Measurements from ENCODE around the gene LYRM1.
A peak's percentile ranks its signal among the peaks of the same experiment; 100 is the strongest.

LYRM1 gene

DNA sequence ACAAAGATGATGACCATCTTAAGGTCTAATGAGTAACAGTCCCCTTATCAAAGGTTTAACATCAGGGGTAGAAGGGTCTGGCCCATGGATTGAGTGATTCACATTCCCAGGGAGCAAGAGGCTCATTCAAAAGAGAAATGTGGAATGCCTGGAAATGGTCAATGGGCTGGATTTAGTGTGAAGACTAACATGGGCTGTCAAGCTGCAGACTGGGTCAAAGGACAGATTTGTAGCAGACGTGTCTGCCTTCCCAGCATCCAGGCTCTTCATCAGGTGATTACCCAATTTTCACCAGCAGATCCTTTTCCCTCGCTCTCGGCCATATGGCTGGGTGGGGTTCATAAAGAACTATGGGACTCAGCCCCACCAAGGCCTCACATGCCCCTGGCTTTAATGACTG is 27.2 kb upstream of the LYRM1 start:
- peaks cover 21 to 50% of the 10 kb centered on the region in 2 donors for H3K4me1 ChIP-seq (ENCODE audit: control insufficient read depth in 1 of 2, insufficient read depth in 2 of 2, low read length in 2 of 2)

DNA sequence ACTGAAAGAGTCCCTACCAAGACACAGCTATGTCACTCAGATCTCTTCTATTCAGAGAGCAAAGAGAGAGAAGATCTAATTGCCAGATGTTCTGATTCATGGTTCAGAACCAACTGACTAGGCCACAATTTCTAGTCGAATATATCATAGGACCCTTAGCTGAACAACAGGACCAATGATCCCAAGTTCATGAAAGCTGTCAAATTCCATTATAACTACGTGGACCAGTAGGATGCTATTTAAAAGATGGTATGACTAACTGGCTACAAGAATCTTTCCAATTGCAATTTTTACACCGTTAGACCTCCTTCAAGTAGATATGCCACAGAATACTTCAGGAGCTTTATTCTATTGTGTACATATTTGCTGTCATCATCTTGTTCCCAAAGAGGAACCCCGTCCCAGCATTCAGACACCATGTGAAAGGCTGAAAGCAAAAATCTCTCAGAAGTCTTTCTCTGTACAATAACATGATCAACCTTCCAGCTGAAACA is 26.4 kb upstream of the LYRM1 start:
- no peaks in the 10 kb centered on the region for H3K27me3 ChIP-seq (ENCODE audit: low read depth, low read length)
- H3K4me1 ChIP-seq (ENCODE audit: control insufficient read depth in 1 of 2, insufficient read depth in 2 of 2, low read length in 2 of 2): peaks cover 14 to 48% of the 10 kb centered on the region in 2 donors
- no peaks in the 10 kb centered on the region for H3K9me3 ChIP-seq (ENCODE audit: control insufficient read depth in 1 of 2, low read length in 2 of 2)
- H3K36me3 ChIP-seq (ENCODE audit: control insufficient read depth in 1 of 2, insufficient read depth in 2 of 2, low read length in 2 of 2): no peaks in the 10 kb centered on the region
- H3K4me3 ChIP-seq (ENCODE audit: low read depth in 1 of 2, low read length in 2 of 2): no peak overlapping the region
- no peak overlapping the region for H3K27ac ChIP-seq (ENCODE audit: low read length)

More for the DNA sequence above, 27.2 kb upstream of the LYRM1 start:
- Histone ChIP-seq H3K36me3 (ENCODE audit: control insufficient read depth in 1 of 2, insufficient read depth in 2 of 2, low read length in 2 of 2) (no peaks in the 10 kb centered on the region), H3K27me3 (ENCODE audit: low read depth, low read length) (no peaks in the 10 kb centered on the region), H3K27ac (ENCODE audit: low read length) (no peak overlapping the region), H3K9me3 (ENCODE audit: control insufficient read depth in 1 of 2, low read length in 2 of 2) (no peaks in the 10 kb centered on the region), H3K4me3 (ENCODE audit: low read depth in 1 of 2, low read length in 2 of 2) (no peak overlapping the region)

DNA sequence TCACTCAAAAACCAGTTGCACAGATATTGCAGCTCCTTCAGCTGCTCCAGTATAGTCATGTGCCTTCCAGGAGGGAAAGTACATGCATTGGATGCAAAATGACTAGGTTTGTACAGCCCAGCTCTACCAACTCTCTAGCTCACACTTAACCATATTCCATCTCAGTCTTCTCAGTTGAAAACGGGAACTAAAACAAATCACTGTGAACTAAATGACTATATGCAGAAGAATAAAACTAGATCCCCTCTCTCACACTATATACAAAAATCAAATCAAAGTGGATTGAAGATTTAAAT is 25.3 kb upstream of the LYRM1 start:
- no peak overlapping the region for H3K27ac ChIP-seq (ENCODE audit: low read length)
- H3K27me3 ChIP-seq (ENCODE audit: low read depth, low read length): no peaks in the 10 kb centered on the region
- no peak overlapping the region for H3K4me3 ChIP-seq (ENCODE audit: low read depth in 1 of 2, low read length in 2 of 2)
- H3K36me3 ChIP-seq (ENCODE audit: control insufficient read depth in 1 of 2, insufficient read depth in 2 of 2, low read length in 2 of 2): no peaks in the 10 kb centered on the region
- no peaks in the 10 kb centered on the region for H3K9me3 ChIP-seq (ENCODE audit: control insufficient read depth in 1 of 2, low read length in 2 of 2)
- H3K4me1 ChIP-seq (ENCODE audit: control insufficient read depth in 1 of 2, insufficient read depth in 2 of 2, low read length in 2 of 2): peaks cover 9 to 49% of the 10 kb centered on the region in 2 donors

DNA sequence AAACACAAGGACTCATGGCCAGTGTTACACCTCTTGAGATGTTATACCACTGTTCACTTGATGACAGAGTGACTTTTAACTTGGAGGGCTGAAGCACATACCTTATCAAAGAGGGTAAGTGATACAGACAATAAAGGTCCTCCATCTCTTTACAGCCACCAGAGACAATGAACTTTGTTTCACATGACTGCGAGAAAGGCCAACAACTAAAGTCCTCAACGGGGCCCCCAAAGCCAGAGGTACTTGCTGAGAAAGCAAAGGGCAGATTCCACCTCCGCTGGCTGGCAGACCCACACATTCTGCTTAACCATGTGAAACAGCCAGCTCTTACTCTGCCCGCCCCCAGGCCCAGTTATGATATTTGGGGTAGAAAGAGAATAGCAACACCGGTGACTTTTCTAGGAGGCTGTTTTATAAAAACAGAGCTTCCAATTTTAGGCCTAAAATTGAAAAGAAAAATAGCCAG is 21.9 kb upstream of the LYRM1 start:
- H3K27ac ChIP-seq (ENCODE audit: low read length): no peak overlapping the region
- no peak overlapping the region for H3K4me3 ChIP-seq (ENCODE audit: low read depth in 1 of 2, low read length in 2 of 2)
- H3K4me1 ChIP-seq (ENCODE audit: control insufficient read depth in 1 of 2, insufficient read depth in 2 of 2, low read length in 2 of 2): peaks cover 4 to 36% of the 10 kb centered on the region in 2 donors

DNA sequence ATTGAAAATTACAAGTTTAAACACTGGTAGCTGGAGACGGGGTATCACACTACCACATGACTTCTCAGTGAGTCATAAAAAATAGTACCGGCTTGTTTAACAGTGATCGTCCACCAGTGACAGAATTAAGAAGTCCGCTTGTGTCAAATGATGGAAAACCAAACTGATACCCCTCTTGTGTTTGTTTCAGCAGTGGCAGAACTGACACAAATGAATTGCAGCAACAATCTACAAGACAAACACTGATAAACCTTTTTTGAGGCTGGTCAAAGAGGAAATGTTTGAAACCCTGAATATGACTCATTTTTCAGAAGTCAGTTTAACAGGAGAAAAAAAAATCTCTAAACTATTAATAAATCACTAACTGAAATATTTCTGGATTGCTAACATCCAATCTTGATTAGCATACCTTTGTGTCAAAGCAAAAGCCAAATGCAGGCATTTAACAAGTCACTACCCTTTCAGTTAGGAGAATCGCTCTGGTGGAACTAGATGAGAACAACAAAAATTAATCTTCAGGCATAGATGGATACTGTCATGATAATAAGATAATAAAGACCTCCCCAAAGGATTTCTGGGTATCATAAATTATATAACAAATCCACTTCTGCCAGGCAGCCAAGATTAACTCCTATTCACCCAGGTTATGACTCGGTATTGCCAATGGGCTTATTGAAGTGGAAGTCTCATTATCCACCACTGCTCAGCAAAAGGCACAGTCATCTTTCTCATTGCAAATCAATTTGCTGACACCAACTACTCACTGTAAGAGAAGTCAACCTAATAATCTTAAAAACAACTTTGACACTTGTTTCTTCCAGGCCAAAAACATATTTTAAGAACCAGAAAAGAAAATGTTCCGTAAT is 21.2 kb upstream of the LYRM1 start:
- Histone ChIP-seq H3K27ac (ENCODE audit: low read length) (peak overlapping the region; percentile 25), H3K27me3 (ENCODE audit: low read depth, low read length) (no peaks in the 10 kb centered on the region), H3K9me3 (ENCODE audit: control insufficient read depth in 1 of 2, low read length in 2 of 2) (no peaks in the 10 kb centered on the region), H3K36me3 (ENCODE audit: control insufficient read depth in 1 of 2, insufficient read depth in 2 of 2, low read length in 2 of 2) (no peaks in the 10 kb centered on the region), H3K4me3 (ENCODE audit: low read depth in 1 of 2, low read length in 2 of 2) (no peak overlapping the region), H3K4me1 (ENCODE audit: control insufficient read depth in 1 of 2, insufficient read depth in 2 of 2, low read length in 2 of 2) (peaks cover 4 to 43% of the 10 kb centered on the region in 2 donors)

More for the DNA sequence above, 21.9 kb upstream of the LYRM1 start:
- no peaks in the 10 kb centered on the region for H3K27me3 ChIP-seq (ENCODE audit: low read depth, low read length)
- no peaks in the 10 kb centered on the region for H3K9me3 ChIP-seq (ENCODE audit: control insufficient read depth in 1 of 2, low read length in 2 of 2)
- H3K36me3 ChIP-seq (ENCODE audit: control insufficient read depth in 1 of 2, insufficient read depth in 2 of 2, low read length in 2 of 2): no peaks in the 10 kb centered on the region

DNA sequence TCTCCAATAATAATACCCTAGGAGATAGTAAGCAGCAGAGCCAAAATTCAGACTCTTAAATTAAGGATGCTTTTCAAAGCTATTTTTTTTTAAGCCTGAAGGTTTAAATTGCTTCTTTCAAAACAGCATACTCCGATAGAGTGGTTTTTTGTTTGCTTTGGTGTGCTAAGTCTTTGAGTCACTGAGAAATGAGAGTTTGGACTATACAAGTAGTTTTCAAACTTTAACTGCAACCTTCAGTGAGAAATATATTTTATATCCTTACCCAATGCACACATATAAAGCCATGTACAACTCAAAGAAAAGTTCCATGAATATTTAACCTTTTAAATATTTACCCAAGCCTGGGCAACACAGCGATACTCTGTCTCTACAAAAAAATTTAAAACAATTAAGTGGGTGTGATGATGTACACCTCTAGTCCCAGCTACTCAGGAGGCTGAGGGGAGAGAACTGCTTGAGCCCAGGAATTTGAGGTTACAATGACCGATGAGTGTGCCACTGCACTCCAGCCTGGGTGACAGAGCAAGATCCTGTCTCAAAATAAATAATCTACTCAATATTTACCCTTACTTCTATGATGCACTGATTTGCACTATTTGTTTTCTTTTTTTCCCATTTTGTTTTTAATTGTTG is 19.6 kb upstream of the LYRM1 start:
- H3K27me3 ChIP-seq (ENCODE audit: low read depth, low read length): no peaks in the 10 kb centered on the region
- no peak overlapping the region for H3K27ac ChIP-seq (ENCODE audit: low read length)
- H3K4me1 ChIP-seq (ENCODE audit: control insufficient read depth in 1 of 2, insufficient read depth in 2 of 2, low read length in 2 of 2): peaks cover 4 to 36% of the 10 kb centered on the region in 2 donors
- no peaks in the 10 kb centered on the region for H3K36me3 ChIP-seq (ENCODE audit: control insufficient read depth in 1 of 2, insufficient read depth in 2 of 2, low read length in 2 of 2)
- H3K9me3 ChIP-seq (ENCODE audit: control insufficient read depth in 1 of 2, low read length in 2 of 2): no peaks in the 10 kb centered on the region
- H3K4me3 ChIP-seq (ENCODE audit: low read depth in 1 of 2, low read length in 2 of 2): no peak overlapping the region

DNA sequence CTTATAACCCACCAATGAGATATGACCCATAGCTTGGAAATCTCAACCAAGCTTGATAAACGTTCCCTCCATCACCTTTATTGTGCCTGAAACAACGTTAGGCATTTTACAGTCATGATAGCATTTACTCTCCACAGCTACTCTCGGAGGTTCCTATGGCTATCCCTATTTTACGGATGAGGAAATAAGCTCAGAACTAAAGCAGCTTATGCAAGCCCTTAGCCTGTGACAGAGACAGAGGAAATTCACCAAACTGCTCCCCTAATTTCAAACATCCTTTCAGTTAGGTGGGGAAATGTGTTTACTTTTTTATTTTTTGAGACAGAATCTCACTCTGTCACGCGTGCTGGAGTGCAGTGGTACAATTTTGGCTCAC is 19.1 kb upstream of the LYRM1 start:
- H3K4me3 ChIP-seq (ENCODE audit: low read depth in 1 of 2, low read length in 2 of 2): no peak overlapping the region
- H3K4me1 ChIP-seq (ENCODE audit: control insufficient read depth in 1 of 2, insufficient read depth in 2 of 2, low read length in 2 of 2): peaks cover 4 to 36% of the 10 kb centered on the region in 2 donors
- H3K9me3 ChIP-seq (ENCODE audit: control insufficient read depth in 1 of 2, low read length in 2 of 2): no peaks in the 10 kb centered on the region
- no peaks in the 10 kb centered on the region for H3K36me3 ChIP-seq (ENCODE audit: control insufficient read depth in 1 of 2, insufficient read depth in 2 of 2, low read length in 2 of 2)
- H3K27me3 ChIP-seq (ENCODE audit: low read depth, low read length): no peaks in the 10 kb centered on the region
- H3K27ac ChIP-seq (ENCODE audit: low read length): no peak overlapping the region

DNA sequence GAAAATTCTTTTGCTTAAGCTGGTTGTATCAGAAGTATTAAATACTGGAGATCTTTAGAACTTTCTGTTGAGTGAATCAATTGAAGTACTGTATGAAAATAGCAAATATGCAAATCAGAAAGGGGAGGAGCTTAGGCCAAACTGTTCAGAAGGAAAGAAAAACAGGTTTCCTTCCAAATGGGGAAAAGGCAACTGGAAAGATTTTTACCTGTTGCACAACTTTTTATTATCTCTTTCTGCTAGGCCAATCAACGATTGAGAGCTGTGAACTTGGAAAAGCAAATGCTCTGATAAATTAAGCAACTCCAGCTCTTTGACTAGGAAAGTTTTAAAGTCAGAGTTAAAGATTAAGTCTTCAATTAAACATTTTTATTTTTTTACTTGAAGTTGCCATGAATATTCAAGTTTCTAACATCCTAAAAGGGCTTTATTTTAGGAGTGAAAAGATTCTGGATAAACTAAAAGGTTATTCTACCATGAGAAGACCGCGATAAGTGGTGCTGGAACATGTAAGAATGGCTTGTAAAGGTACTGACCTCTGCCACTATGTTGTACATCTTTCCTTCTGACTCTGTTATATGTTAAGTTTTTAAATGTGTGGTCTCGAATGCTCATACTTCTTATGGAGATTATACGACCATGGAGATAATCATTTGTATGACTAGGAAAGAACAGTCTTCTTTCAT is 16.9 kb upstream of the LYRM1 start:
- H3K4me1 ChIP-seq (ENCODE audit: control insufficient read depth in 1 of 2, insufficient read depth in 2 of 2, low read length in 2 of 2): peaks cover 4 to 35% of the 10 kb centered on the region in 2 donors
- no peaks in the 10 kb centered on the region for H3K36me3 ChIP-seq (ENCODE audit: control insufficient read depth in 1 of 2, insufficient read depth in 2 of 2, low read length in 2 of 2)
- H3K27me3 ChIP-seq (ENCODE audit: low read depth, low read length): no peaks in the 10 kb centered on the region
- H3K27ac ChIP-seq (ENCODE audit: low read length): no peak overlapping the region
- no peaks in the 10 kb centered on the region for H3K9me3 ChIP-seq (ENCODE audit: control insufficient read depth in 1 of 2, low read length in 2 of 2)
- H3K4me3 ChIP-seq (ENCODE audit: low read depth in 1 of 2, low read length in 2 of 2): no peak overlapping the region

DNA sequence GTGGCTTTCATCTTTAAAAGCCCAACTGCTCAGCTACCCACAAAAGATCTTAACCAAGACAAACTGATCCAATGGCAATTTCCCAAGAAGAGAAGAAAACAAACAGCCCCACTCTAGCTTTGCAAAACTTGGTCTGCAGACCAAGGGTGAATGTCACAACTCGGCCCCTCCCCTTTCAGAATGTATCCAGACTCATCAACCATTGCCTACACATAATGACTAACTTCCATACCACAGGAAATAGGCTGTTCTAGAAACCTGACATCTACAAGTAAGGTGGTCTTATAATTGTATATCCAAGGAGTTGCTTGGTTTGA is 16.4 kb upstream of the LYRM1 start:
- H3K36me3 ChIP-seq (ENCODE audit: control insufficient read depth in 1 of 2, insufficient read depth in 2 of 2, low read length in 2 of 2): no peaks in the 10 kb centered on the region
- H3K27me3 ChIP-seq (ENCODE audit: low read depth, low read length): no peaks in the 10 kb centered on the region
- H3K9me3 ChIP-seq (ENCODE audit: control insufficient read depth in 1 of 2, low read length in 2 of 2): no peaks in the 10 kb centered on the region
- no peak overlapping the region for H3K27ac ChIP-seq (ENCODE audit: low read length)
- H3K4me3 ChIP-seq (ENCODE audit: low read depth in 1 of 2, low read length in 2 of 2): no peak overlapping the region
- peaks cover 3 to 30% of the 10 kb centered on the region in 2 donors for H3K4me1 ChIP-seq (ENCODE audit: control insufficient read depth in 1 of 2, insufficient read depth in 2 of 2, low read length in 2 of 2)

DNA sequence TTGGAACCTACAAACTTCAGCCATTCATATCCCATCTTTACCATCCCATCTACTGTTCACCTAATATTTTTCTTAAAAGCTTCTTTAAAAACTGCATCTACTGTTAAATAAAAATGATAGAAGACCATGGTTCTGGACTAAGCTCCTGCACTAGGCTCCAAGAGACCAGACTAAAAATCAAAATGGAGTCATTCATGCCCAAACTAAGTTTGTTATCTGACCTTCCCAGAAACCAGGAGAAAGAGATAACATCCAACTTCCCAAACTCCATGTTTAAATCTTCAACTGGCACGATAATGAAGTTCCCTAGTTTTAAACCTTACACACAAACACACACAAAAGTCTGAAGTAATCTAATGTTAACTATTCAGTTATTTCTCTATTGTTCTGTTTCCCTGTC is 14.3 kb upstream of the LYRM1 start:
- no peaks in the 10 kb centered on the region for H3K36me3 ChIP-seq (ENCODE audit: control insufficient read depth in 1 of 2, insufficient read depth in 2 of 2, low read length in 2 of 2)
- H3K27me3 ChIP-seq (ENCODE audit: low read depth, low read length): no peaks in the 10 kb centered on the region
- H3K27ac ChIP-seq (ENCODE audit: low read length): no peak overlapping the region
- peaks cover 0 to 14% of the 10 kb centered on the region in 2 donors for H3K4me1 ChIP-seq (ENCODE audit: control insufficient read depth in 1 of 2, insufficient read depth in 2 of 2, low read length in 2 of 2)
- H3K9me3 ChIP-seq (ENCODE audit: control insufficient read depth in 1 of 2, low read length in 2 of 2): no peaks in the 10 kb centered on the region
- no peak overlapping the region for H3K4me3 ChIP-seq (ENCODE audit: low read depth in 1 of 2, low read length in 2 of 2)

DNA sequence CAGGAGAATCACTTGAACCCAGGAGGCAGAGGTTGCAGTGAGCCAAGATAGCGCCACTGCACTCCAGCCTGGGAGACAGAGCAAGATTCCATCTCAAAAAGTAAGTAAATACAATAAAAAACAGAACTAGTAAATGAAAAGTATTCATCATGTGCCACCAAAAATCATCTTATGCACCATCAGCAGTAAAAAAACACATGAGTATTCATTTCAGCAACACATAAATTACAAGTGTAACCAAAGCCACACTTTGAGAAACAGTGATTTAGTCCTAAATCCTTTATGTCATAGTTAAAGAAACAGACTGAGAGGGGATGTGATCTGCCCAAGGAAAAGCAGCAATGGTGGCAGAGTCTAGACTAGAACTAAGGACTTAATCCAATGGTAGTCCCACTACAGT is 13.4 kb upstream of the LYRM1 start:
- Histone ChIP-seq H3K27ac (ENCODE audit: low read length) (no peak overlapping the region), H3K4me1 (ENCODE audit: control insufficient read depth in 1 of 2, insufficient read depth in 2 of 2, low read length in 2 of 2) (peaks cover 0 to 10% of the 10 kb centered on the region in 2 donors), H3K4me3 (ENCODE audit: low read depth in 1 of 2, low read length in 2 of 2) (no peak overlapping the region)

More for the DNA sequence above, 13.4 kb upstream of the LYRM1 start:
- H3K9me3 ChIP-seq (ENCODE audit: control insufficient read depth in 1 of 2, low read length in 2 of 2): no peaks in the 10 kb centered on the region
- H3K27me3 ChIP-seq (ENCODE audit: low read depth, low read length): no peaks in the 10 kb centered on the region
- H3K36me3 ChIP-seq (ENCODE audit: control insufficient read depth in 1 of 2, insufficient read depth in 2 of 2, low read length in 2 of 2): peaks cover 0 to 2% of the 10 kb centered on the region in 2 donors
